GM19468 (cell line): Measurements from ENCODE around the gene C1GALT1.
A peak's percentile ranks its signal among the peaks of the same experiment; 100 is the strongest.
"Not testable (repeated sequence)": the region's sequence is repeated elsewhere in the genome, so short reads cannot be mapped to it uniquely, and the experiment has no call there.

Experiments used
- ATAC-seq: cut with Tn5 transposase; IDR thresholded peaks from one replicate; pipeline ENCODE4 v1.9.1; 2021; ENCODE audit warnings: mild to moderate bottlenecking, moderate library complexity, moderate number of reproducible peaks; ENCODE audit not compliant: unreplicated experiment; ENCODE audit errors: extremely low read depth

Gene C1GALT1

GRCh38 chr7:7182156-7183060 lies at the start of gene C1GALT1:
C1GALT1 (plus strand) TSS chr7:7182544; CDS start chr7:7234320, 51,776 bp downstream.
- ATAC-seq, result peak; percentile 87

- no peak for ATAC-seq
Observed at GRCh38 chr7:7134046-7134445, 48.3 kb upstream of the C1GALT1 start.

DNA sequence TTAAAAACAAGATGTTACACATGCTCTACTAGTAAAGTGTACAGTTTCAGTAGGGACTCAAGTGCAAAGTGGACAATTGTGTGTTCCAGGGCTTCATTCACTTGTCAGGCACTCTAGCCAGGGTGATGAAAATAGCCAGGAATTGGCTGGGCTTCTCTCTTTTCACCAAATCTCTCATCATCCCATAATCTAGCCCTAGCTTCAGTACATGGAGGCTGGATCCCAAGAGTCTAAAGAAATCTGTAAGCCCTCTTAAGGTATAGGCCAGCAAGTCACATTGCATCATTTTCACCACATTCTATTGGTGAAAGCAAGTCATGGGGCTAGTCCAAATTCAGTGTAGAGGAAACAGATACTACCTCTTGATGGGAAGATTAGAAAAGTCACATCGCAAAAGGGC lies 47.3 kb upstream of the C1GALT1 start:
- no peak for ATAC-seq

DNA sequence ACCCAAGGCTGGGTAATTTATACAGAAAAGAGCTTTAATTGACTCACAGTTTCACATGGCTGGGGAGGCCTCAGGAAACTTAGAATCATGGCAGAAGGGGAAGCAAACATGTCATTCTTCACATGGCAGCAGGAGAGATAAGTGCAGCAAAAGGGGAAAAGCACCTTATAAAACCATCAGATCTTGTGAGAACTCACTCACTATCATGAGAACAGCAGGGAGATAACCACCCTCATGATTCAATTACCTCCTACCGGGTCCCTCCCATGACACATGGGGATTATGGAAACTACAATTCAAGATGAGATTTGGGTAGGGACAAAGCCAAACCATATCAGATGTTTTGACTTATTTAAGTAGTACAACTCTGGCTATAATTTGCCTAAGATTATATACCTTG lies 46.4 kb upstream of the C1GALT1 start:
- not testable (repeated sequence) for ATAC-seq

DNA sequence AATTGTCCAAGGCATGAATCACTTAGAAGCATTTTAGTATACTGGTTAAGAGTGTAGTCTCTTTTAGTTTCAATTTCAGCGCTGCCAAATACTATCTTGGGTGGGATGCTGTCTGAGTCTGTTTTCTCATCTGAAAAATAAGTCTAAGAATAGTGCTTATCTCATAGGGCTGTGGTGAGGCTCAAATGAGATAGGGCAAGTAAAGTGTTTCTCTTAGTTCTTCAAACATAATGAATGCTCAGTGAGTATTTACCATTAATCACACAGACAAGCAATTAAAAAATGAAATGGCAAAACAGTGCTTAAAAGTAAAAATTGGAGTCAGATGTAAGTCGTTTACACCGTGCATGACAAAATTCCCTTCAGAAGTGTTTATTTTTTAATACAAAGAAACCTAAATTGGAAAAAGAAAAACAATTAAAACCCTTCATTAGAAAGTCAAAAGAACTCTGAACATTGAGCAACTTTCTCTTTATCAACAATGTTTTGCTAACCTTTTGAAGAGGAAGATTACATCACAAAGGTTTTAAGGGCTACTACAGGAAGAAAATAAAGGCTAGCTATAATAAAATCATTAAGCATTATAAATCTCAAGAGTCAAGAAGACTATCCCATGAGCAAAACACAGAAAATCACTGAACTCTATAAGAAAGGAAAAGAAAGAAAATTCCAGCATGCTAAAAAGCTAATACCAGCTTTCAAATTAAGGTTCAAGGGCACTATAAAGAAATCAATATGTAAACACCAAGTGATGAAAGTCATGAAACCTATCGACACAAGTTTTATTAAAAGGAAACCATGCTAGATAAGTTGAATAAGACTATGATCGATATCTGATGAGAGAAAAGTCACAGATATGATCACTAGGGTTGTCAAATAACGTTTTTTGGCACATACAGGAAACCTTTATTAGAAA lies 45.6 kb upstream of the C1GALT1 start:
- ATAC-seq, result no peak

DNA sequence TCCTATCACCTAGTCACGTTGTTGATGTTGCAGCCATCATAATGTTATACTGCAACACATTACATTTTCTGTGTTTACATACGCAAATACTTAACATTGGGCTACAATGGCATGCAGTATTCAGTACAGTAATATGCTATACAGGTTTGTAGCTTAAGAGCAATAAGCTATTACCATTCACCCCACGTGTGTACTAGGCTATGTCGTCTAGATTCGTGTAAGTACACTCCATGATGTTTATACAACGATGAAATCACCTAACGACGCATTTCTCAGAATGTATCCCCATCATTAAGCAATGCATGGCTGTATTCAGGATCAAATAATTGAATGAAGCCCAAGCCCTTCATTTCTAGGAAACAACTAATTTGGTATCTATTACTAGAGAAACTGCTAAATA lies 43.4 kb upstream of the C1GALT1 start:
- ATAC-seq, result no peak

- ATAC-seq, result not testable (repeated sequence)
Observed at GRCh38 chr7:7143404-7143803, 38.9 kb upstream of the C1GALT1 start.

DNA sequence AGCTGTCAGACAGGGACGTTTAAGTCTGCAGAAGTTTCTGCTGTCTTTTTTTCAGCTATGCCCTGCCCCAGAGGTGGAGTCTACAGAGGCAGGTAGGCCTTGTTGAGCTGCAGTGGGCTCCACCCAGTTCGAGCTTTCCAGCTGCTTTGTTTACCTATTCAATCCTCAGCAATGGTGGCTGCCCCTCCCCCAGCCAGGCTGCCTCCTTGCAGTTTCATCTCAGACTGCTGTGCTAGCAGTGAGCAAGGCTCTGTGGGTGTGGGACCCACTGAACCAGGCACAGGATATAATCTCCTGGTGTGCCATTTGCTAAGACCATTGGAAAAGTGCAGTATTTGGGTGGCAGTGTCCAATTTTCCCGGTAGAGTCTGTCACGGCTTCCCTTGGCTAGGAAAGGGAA lies 37.2 kb upstream of the C1GALT1 start:
- not testable (repeated sequence) for ATAC-seq

DNA sequence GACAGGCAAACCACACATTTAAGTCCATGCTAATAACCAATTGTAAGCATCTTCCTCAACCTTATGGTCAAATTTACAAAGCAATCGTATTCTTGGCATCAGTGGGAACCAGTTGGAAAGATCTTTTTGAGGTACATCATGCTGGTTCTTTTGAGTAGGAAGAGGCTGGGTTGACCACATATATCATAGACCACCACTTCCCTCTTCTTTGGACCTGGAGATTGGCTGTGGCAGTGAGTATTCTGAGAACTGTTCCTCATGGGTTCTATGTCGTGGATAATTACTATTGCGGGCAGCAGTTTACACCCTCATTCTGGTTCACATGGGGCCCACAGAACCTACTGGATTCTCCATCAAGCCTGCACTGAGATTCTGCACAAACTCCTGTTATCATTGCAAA lies 35.5 kb upstream of the C1GALT1 start:
- no peak for ATAC-seq

GRCh38 chr7:7148798-7149481 lies 33.4 kb upstream of the C1GALT1 start:
- ATAC-seq, result no peak

- no peak for ATAC-seq
Observed at GRCh38 chr7:7151285-7151684, 31.1 kb upstream of the C1GALT1 start.

DNA sequence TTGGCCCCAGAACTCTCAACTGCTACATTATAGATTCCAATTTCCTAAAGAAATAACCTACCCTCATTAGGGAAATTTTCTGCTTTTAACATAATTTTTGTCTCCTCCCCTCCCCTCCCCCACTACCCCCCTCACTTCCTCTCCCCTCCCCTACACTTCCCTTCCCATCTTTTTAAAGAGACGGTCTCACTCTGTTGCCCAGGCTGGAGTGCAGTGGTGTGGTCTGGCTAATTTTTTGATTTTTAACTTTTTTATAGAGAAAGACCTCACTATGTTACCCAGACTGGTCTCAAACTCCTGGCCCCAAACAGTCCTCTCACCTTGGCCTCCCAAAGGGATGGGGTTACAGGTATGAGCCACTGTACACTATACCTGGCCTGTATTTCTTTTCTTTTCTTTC lies 30.5 kb upstream of the C1GALT1 start:
- ATAC-seq, result no peak

GRCh38 chr7:7152315-7152714 lies 30.0 kb upstream of the C1GALT1 start:
- no peak for ATAC-seq

GRCh38 chr7:7154355-7154754 lies 28.0 kb upstream of the C1GALT1 start:
- not testable (repeated sequence) for ATAC-seq

GRCh38 chr7:7156663-7157062 lies 25.7 kb upstream of the C1GALT1 start:
- ATAC-seq, result no peak

- ATAC-seq, result peak; percentile 74
Observed at GRCh38 chr7:7157177-7157886, 25.0 kb upstream of the C1GALT1 start.

- no peak for ATAC-seq
Observed at GRCh38 chr7:7157887-7158271, 24.5 kb upstream of the C1GALT1 start.

GRCh38 chr7:7159063-7159658 lies 23.2 kb upstream of the C1GALT1 start:
- ATAC-seq, result no peak

DNA sequence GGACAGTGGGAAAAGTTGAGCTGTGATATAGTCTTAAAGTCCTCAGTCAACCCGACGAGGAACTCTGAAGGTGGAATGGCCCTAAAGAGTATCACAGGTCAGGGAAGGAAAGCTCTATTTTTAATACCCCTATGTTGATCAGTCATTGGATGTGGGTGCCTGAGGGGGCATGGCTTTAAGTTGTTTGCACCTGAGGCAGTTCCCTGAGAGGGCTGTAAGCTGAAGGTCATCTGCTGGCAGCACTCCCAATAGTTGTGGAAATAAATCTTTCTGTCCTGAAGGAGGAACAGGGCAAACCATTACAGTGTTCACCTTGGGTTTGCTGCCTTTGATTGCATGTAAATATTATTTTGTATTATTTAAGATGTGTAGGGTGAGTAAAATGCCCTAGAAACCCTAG lies 17.8 kb upstream of the C1GALT1 start:
- ATAC-seq, result no peak
